ENCODE data around the gene IL21R. TPM values are rescaled to one million over a fixed set of nuclear protein-coding genes. Genes with fewer than 3 reads are reported as not detected.

Gene IL21R
- total and polyA plus RNA-seq, 12 donors = 0.08 to 2.6 (median 0.42) TPM; not detected in 1

DNA sequence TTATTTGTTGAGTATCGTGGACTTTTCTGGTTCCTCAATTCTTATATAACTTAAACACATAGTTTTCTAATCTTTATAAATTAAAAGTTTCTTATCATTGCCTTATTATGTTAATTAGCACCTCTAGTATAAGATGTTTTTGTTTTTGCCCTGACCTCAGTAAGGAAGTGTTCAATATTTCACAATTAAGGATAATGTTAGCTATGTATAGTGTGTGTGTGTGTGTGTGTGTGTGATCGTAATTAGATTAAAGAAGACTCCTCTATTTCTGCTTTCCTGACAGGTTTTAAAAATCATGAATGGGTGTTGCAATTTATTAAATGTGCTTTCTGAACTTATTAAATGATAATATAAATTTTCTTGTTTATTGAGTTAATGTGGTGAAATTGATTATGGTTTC, 12.0 kb downstream of the IL21R start:
- DNase-seq = no peak
- 71 to 80% (median 75%) methylated on average over 2 of the region's 2 CpGs for WGBS, 4 donors
- intact Hi-C loops (cut with DNase I) = no loop called here
- Histone ChIP-seq H3K9me3 (replicated peaks in 1 of 3) (peaks cover 0 to 6% (median 0%) of the 10 kb centered on the region in 3 donors), H3K4me3 (no peak overlapping the region), H3K27ac (no peak overlapping the region), H3K36me3 (replicated peaks in 1 of 2) (no peaks in the 10 kb centered on the region), H3K27me3 (no peaks in the 10 kb centered on the region), H3K4me1 (replicated peaks in 1 of 2) (no peaks in the 10 kb centered on the region)
- TF ChIP-seq, protein P1, sequence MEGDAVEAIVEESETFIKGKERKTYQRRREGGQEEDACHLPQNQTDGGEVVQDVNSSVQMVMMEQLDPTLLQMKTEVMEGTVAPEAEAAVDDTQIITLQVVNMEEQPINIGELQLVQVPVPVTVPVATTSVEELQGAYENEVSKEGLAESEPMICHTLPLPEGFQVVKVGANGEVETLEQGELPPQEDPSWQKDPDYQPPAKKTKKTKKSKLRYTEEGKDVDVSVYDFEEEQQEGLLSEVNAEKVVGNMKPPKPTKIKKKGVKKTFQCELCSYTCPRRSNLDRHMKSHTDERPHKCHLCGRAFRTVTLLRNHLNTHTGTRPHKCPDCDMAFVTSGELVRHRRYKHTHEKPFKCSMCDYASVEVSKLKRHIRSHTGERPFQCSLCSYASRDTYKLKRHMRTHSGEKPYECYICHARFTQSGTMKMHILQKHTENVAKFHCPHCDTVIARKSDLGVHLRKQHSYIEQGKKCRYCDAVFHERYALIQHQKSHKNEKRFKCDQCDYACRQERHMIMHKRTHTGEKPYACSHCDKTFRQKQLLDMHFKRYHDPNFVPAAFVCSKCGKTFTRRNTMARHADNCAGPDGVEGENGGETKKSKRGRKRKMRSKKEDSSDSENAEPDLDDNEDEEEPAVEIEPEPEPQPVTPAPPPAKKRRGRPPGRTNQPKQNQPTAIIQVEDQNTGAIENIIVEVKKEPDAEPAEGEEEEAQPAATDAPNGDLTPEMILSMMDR (IDR thresholded peaks at IDR 0.05) = no peak
- no peak for TF ChIP-seq POLR2A (IDR thresholded peaks at IDR 0.05)

DNA sequence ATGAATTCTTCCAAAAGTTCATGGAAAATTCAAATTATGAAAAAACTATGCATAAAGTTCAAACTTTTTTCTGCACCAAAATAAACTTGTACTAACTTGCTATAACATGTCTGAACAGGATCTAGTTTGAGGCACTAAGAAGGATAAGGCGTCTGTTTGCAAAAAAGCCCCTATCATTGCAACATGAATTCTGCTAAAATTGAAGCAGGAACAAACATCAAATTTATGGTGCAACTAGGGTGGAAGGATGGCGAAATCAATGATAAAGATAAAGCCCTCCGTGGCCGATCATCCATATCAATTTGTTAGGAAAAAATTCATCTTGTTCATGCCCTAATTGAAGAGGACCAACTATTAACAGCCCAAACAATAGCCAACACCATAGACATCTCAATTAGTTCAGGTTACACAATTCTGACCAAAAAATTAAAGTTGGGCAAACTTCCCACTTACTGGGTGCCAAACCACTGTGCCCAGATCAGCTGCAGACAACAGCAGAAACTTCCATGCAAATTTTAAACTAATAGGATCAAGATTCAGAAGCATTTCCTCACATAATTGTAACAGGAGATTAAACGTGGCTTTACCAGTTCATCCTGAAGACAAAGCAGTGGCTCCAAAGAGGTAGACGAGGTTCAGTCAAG, 12.9 kb downstream of the IL21R start:
- H3K36me3 ChIP-seq (replicated peaks in 1 of 2) = no peaks in the 10 kb centered on the region
- no peak for DNase-seq
- no peaks in the 10 kb centered on the region for H3K4me1 ChIP-seq (replicated peaks in 1 of 2)
- H3K27me3 ChIP-seq = no peaks in the 10 kb centered on the region
- TF ChIP-seq POLR2A (IDR thresholded peaks at IDR 0.05) = no peak
- TF ChIP-seq, protein P1 (IDR thresholded peaks at IDR 0.05) = no peak
- no peak overlapping the region for H3K27ac ChIP-seq
- H3K9me3 ChIP-seq (replicated peaks in 1 of 3) = peaks cover 0 to 6% (median 0%) of the 10 kb centered on the region in 3 donors
- intact Hi-C loops (cut with DNase I) = no loop called here
- WGBS, 4 donors = 48 to 64% (median 58%) methylated on average over 6 of the region's 6 CpGs
- H3K4me3 ChIP-seq = no peak overlapping the region

DNA sequence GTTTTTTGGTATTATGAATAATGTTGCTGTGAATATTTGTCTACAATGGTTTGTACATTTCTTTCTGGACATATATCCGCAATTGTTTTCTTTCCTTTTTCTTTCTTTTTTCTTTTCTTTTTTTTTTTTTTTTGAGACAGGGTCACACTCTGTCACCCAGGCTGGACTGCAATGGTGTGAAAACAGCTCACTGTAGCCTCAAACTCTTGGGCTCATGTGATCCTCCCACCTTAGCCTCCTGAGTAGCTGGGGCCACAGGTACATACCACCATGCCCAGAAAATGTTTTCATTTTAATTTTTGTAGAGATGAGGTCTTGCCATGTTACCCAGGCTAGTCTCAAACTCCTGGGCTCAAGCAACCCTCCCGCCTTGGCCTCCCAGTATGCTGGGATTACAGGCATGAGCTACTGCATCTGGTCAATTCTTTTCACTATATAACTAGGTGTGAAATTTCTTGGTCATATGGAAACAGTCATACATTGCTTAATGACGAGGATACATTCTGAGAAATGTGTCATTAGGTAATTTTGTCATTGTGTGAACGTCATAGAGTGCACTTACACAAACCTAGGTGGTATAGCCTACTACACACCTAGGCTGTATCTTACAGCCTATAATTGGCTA, 15.2 kb downstream of the IL21R start:
- 77 to 87% (median 81%) methylated on average over 4 of the region's 4 CpGs for WGBS, 4 donors
- Histone ChIP-seq H3K4me3 (no peak overlapping the region), H3K9me3 (replicated peaks in 1 of 3) (peaks cover 0 to 10% (median 6%) of the 10 kb centered on the region in 3 donors), H3K36me3 (replicated peaks in 1 of 2) (no peaks in the 10 kb centered on the region), H3K27ac (no peak overlapping the region), H3K27me3 (no peaks in the 10 kb centered on the region), H3K4me1 (replicated peaks in 1 of 2) (no peaks in the 10 kb centered on the region)
- intact Hi-C loops (cut with DNase I) = no loop called here
- DNase-seq = no peak
- no peak for TF ChIP-seq POLR2A (IDR thresholded peaks at IDR 0.05)
- TF ChIP-seq, protein P1 (IDR thresholded peaks at IDR 0.05) = no peak

- no peaks in the 10 kb centered on the region for H3K36me3 ChIP-seq (replicated peaks in 1 of 2)
- DNase-seq = no peak
- no peaks in the 10 kb centered on the region for H3K4me1 ChIP-seq (replicated peaks in 1 of 2)
- intact Hi-C loops (cut with DNase I) = no loop called here
- no peak overlapping the region for H3K27ac ChIP-seq
- H3K4me3 ChIP-seq = no peak overlapping the region
- peaks cover 0 to 12% (median 0%) of the 10 kb centered on the region in 3 donors for H3K9me3 ChIP-seq (replicated peaks in 1 of 3)
- H3K27me3 ChIP-seq = no peaks in the 10 kb centered on the region
- TF ChIP-seq, protein P1 (IDR thresholded peaks at IDR 0.05) = no peak
- no peak for TF ChIP-seq POLR2A (IDR thresholded peaks at IDR 0.05)
These were observed 20.2 kb downstream of the IL21R start for GRCh38 chr16:27421961-27422740.

Data from adrenal gland (tissue), 12 donors.